GM12801 (cell line): ENCODE data around the gene GRXCR2.

Source experiments
- CTCF ChIP-seq: IDR thresholded peaks from one replicate; pipeline ENCODE4 v1.5.1; 2011; ENCODE audit warnings: control low read depth; ENCODE audit not compliant: insufficient read length; ENCODE audit errors: extremely low read depth

GRXCR2 gene

GRCh38 chr5:145887217-145887616 is 14.4 kb upstream of the GRXCR2 start:
- TF ChIP-seq CTCF, result no peak

GRCh38 chr5:145874765-145875164 is 2.0 kb upstream of the GRXCR2 start:
- TF ChIP-seq CTCF, result no peak

- TF ChIP-seq CTCF, result no peak
These were observed 328 bp downstream of the GRXCR2 start for GRCh38 chr5:145872486-145872885.

GRCh38 chr5:145869753-145870152 is 3.1 kb downstream of the GRXCR2 start:
- no peak for TF ChIP-seq CTCF

- no peak for TF ChIP-seq CTCF
These were observed 5.0 kb downstream of the GRXCR2 start for GRCh38 chr5:145867806-145868205.

GRCh38 chr5:145863003-145863402 is 9.8 kb downstream of the GRXCR2 start:
- TF ChIP-seq CTCF, result no peak

GRCh38 chr5:145859897-145860296 is 12.9 kb downstream of the GRXCR2 start:
- no peak for TF ChIP-seq CTCF

- TF ChIP-seq CTCF, result no peak
These were observed 13.4 kb downstream of the GRXCR2 start for GRCh38 chr5:145859453-145859852.
